ENCODE results near the gene SYNPR. TPM values are rescaled to one million over a fixed set of nuclear protein-coding genes. Genes with fewer than 3 reads are reported as not detected.
A peak's percentile ranks its signal among the peaks of the same experiment; 100 is the strongest.

Gene SYNPR
- total RNA-seq, 4 donors from 2014 or later = 0.11 to 0.63 (median 0.13) TPM; not detected in 1

GRCh38 chr3:63442918-63443317 is 164.8 kb downstream of the SYNPR start:
- no peaks in the 10 kb centered on the region for H3K36me3 ChIP-seq
- 15 to 29% methylated on average over 3 of the region's 3 CpGs for WGBS, 2 donors
- intact Hi-C loops (cut with DNase I) = no loop called here
- no peak for TF ChIP-seq POLR2A (IDR thresholded peaks at IDR 0.05)
- no peak for TF ChIP-seq CTCF (IDR thresholded peaks at IDR 0.05)
- no peak overlapping the region for H3K27ac ChIP-seq
- no peaks in the 10 kb centered on the region for H3K4me1 ChIP-seq
- DNase-seq = no peak
- H3K4me3 ChIP-seq (replicated peaks in 1 of 3) = no peak overlapping the region
- no peaks in the 10 kb centered on the region for H3K27me3 ChIP-seq
- no peaks in the 10 kb centered on the region for H3K9me3 ChIP-seq

GRCh38 chr3:63450023-63450422 is 171.9 kb downstream of the SYNPR start:
- Histone ChIP-seq H3K36me3 (no peaks in the 10 kb centered on the region), H3K4me1 (no peaks in the 10 kb centered on the region), H3K4me3 (replicated peaks in 1 of 3) (no peak overlapping the region), H3K27ac (no peak overlapping the region), H3K27me3 (no peaks in the 10 kb centered on the region), H3K9me3 (no peaks in the 10 kb centered on the region)
- intact Hi-C loops (cut with DNase I) = no loop called here
- DNase-seq = peak; percentile 2 to 24
- TF ChIP-seq POLR2A (IDR thresholded peaks at IDR 0.05) (no peak), CTCF (IDR thresholded peaks at IDR 0.05) (no peak)
- 25 to 30% methylated on average over 3 of the region's 3 CpGs for WGBS, 2 donors

- Histone ChIP-seq H3K27ac (no peak overlapping the region), H3K4me1 (no peaks in the 10 kb centered on the region), H3K9me3 (no peaks in the 10 kb centered on the region), H3K4me3 (replicated peaks in 1 of 3) (no peak overlapping the region), H3K36me3 (no peaks in the 10 kb centered on the region), H3K27me3 (no peaks in the 10 kb centered on the region)
- 72 to 76% methylated on average over 5 of the region's 5 CpGs for WGBS, 2 donors
- intact Hi-C loops (cut with DNase I) = no loop called here
- no peak for DNase-seq
- TF ChIP-seq CTCF (IDR thresholded peaks at IDR 0.05) (no peak), POLR2A (IDR thresholded peaks at IDR 0.05) (no peak)
These were observed 172.7 kb downstream of the SYNPR start for GRCh38 chr3:63450634-63451363.

- Histone ChIP-seq H3K4me3 (replicated peaks in 1 of 3) (no peak overlapping the region), H3K9me3 (no peaks in the 10 kb centered on the region), H3K27ac (no peak overlapping the region), H3K36me3 (no peaks in the 10 kb centered on the region), H3K27me3 (no peaks in the 10 kb centered on the region), H3K4me1 (no peaks in the 10 kb centered on the region)
- no peak for DNase-seq
- intact Hi-C loops (cut with DNase I) = no loop called here
- TF ChIP-seq CTCF (IDR thresholded peaks at IDR 0.05) = no peak
- no peak for TF ChIP-seq POLR2A (IDR thresholded peaks at IDR 0.05)
- 23 to 33% methylated on average over 6 of the region's 6 CpGs for WGBS, 2 donors
These were observed 178.8 kb downstream of the SYNPR start for GRCh38 chr3:63456901-63457300.

- intact Hi-C loops (cut with DNase I) = no loop called here
- Histone ChIP-seq H3K36me3 (no peaks in the 10 kb centered on the region), H3K4me3 (replicated peaks in 1 of 3) (no peak overlapping the region), H3K4me1 (no peaks in the 10 kb centered on the region), H3K27ac (no peak overlapping the region), H3K9me3 (no peaks in the 10 kb centered on the region), H3K27me3 (no peaks in the 10 kb centered on the region)
- no peak for DNase-seq
- TF ChIP-seq CTCF (IDR thresholded peaks at IDR 0.05) (no peak), POLR2A (IDR thresholded peaks at IDR 0.05) (no peak)
These were observed 180.3 kb downstream of the SYNPR start for GRCh38 chr3:63458405-63458804.
